ENCODE results near the gene KCTD15.

KCTD15 gene

DNA sequence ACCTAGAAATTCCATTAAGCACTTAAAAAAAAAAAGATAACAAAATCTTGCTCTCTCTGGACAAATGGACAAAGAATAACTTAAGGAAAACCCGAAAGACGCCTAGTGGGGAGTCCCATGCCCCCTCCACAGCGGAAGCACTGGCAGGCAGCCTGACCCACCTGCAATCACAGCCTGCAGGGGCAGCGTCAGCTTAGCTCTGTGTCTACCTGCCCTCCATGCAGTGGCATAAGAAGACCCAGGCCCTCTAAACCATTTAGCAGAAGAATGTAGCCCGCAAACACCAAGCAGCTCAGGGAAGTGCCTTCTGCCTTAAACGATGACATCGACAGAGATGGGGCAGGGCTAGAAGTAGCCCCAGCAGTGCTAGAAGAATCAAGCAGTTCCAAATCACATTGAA is 36.0 kb downstream of the KCTD15 start:
- H3K4me3 ChIP-seq (ENCODE audit: low read length) = no peak overlapping the region
- TF ChIP-seq, protein P1, sequence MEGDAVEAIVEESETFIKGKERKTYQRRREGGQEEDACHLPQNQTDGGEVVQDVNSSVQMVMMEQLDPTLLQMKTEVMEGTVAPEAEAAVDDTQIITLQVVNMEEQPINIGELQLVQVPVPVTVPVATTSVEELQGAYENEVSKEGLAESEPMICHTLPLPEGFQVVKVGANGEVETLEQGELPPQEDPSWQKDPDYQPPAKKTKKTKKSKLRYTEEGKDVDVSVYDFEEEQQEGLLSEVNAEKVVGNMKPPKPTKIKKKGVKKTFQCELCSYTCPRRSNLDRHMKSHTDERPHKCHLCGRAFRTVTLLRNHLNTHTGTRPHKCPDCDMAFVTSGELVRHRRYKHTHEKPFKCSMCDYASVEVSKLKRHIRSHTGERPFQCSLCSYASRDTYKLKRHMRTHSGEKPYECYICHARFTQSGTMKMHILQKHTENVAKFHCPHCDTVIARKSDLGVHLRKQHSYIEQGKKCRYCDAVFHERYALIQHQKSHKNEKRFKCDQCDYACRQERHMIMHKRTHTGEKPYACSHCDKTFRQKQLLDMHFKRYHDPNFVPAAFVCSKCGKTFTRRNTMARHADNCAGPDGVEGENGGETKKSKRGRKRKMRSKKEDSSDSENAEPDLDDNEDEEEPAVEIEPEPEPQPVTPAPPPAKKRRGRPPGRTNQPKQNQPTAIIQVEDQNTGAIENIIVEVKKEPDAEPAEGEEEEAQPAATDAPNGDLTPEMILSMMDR (conservative IDR thresholded peaks at IDR 0.05; ENCODE audit: low read depth, low read length) = no peak
- DNase-seq (ENCODE audit: low read depth) = no peak

DNA sequence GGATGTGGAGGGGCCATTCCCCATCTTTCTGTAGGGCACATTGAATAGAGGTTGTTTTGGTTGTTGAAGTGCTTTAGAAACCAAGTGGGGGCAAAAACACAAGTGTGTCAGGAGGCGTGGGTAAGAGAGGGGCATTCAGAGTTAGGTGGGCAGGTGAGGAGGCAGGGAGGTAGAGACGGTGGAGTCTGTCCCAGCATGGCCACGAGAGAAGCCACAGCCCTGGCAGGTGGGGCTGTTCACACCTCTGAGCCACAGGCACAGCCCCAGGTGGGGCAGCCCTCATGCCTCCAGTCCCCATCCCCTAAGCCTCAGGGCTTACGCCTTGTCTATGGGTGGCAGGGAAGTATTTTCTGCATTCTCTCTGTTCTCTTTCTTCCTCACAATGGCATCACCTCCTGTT is 43.7 kb downstream of the KCTD15 start:
- TF ChIP-seq, protein P1 (conservative IDR thresholded peaks at IDR 0.05; ENCODE audit: low read depth, low read length) = no peak
- DNase-seq (ENCODE audit: low read depth) = no peak
- H3K4me3 ChIP-seq (ENCODE audit: low read length) = no peak overlapping the region

GRCh38 chr19:33840783-33841182 is 44.1 kb downstream of the KCTD15 start:
- no peak for DNase-seq (ENCODE audit: low read depth)
- no peak overlapping the region for H3K4me3 ChIP-seq (ENCODE audit: low read length)
- TF ChIP-seq, protein P1 (conservative IDR thresholded peaks at IDR 0.05; ENCODE audit: low read depth, low read length) = no peak

GRCh38 chr19:33841685-33842084 is 45.0 kb downstream of the KCTD15 start:
- TF ChIP-seq, protein P1 (conservative IDR thresholded peaks at IDR 0.05; ENCODE audit: low read depth, low read length) = no peak
- H3K4me3 ChIP-seq (ENCODE audit: low read length) = no peak overlapping the region
- no peak for DNase-seq (ENCODE audit: low read depth)

DNA sequence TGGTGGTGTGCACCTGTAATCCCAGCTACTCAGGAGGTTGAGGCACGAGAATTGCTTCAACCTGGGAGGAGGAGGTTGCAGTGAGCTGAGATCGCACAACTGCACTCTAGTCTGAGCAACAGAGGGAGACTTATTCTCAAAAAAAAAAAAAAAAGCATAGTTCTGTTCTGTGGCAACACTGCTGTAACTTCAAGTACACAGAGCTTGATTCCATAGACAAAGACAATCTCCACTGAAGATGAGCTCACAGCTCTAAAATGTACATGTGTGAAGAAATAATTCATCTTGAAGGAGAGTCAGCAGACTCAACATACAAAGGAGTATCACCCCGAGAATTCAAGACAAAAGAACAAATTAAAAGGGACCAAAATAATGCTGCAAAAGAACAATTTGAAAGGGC is 47.8 kb downstream of the KCTD15 start:
- no peak overlapping the region for H3K4me3 ChIP-seq (ENCODE audit: low read length)
- DNase-seq (ENCODE audit: low read depth) = no peak
- TF ChIP-seq, protein P1 (conservative IDR thresholded peaks at IDR 0.05; ENCODE audit: low read depth, low read length) = no peak

GRCh38 chr19:33845498-33845897 is 48.8 kb downstream of the KCTD15 start:
- no peak overlapping the region for H3K4me3 ChIP-seq (ENCODE audit: low read length)
- TF ChIP-seq, protein P1 (conservative IDR thresholded peaks at IDR 0.05; ENCODE audit: low read depth, low read length) = no peak
- DNase-seq (ENCODE audit: low read depth) = no peak

GRCh38 chr19:33849551-33850147 is 53.0 kb downstream of the KCTD15 start:
- no peak for DNase-seq (ENCODE audit: low read depth)
- TF ChIP-seq, protein P1 (conservative IDR thresholded peaks at IDR 0.05; ENCODE audit: low read depth, low read length) = no peak
- H3K4me3 ChIP-seq (ENCODE audit: low read length) = no peak overlapping the region
